Bronchial epithelial cell (primary cell): Measurements from ENCODE around the gene CCDC91. TPM values are rescaled to one million over a fixed set of nuclear protein-coding genes. Genes with fewer than 3 reads are reported as not detected.

Experiments
- DNase-seq: peaks from one replicate; pipeline ENCODE4 v3.0.0-alpha.2; 2010; ENCODE audit warnings: low read depth
- FAIRE-seq: peaks from 2 replicates; lab custom pipeline; 2011; peaks lifted over from hg19 to GRCh38; lab: Jason Lieb, UNC
- H3K27me3 ChIP-seq: 2 replicates; pipeline ENCODE4 v1.5.1; 2011; ENCODE audit warnings: low read length; ENCODE audit not compliant: control insufficient read depth, insufficient read depth
- H3K36me3 ChIP-seq: 2 replicates; pipeline ENCODE4 v1.5.1; 2011; ENCODE audit warnings: low read length; ENCODE audit not compliant: control insufficient read depth, insufficient read depth
- H3K4me3 ChIP-seq: 2 replicates; pipeline ENCODE4 v1.5.1; 2011; ENCODE audit warnings: mild to moderate bottlenecking, low read depth, low read length, control low read depth
- CTCF ChIP-seq: IDR thresholded peaks from 2 replicates; pipeline ENCODE4 v1.5.1; 2011; ENCODE audit warnings: mild to moderate bottlenecking, moderate library complexity, low read length, control low read depth, inconsistent platforms; ENCODE audit not compliant: insufficient read depth, severe bottlenecking
- total RNA-seq: library from RNA; depleted of rRNA; stranded (reverse); fragments of >200 nt; gene quantifications from 2 replicates; pipeline ENCODE4 v1.2.1, GENCODE V29; 2014

Gene CCDC91
- total RNA-seq, 1 donor from 2014 or later = 26.3 TPM

DNA sequence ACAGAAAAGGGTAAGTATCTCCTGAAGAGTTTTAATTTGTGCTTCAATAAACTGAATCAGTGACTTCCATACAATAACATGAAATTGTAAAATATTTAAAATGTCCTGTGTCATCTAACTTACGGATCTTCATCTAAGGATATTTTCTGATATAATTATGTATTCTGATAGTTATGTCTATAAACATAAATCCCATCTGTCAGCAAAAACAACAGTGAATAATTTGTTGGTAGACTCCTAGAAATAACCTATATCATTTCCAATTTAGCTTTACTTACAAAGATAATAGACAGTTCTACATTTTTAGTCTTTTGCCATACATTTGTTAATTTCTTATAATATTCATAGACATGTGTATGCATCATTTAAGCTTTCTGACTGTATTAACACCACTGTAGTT lies 293.9 kb downstream of the CCDC91 start:
- no peak for DNase-seq
- no peak for TF ChIP-seq CTCF
- H3K4me3 ChIP-seq = no peak overlapping the region
- H3K36me3 ChIP-seq = no peaks in the 10 kb centered on the region
- no peak for FAIRE-seq
- no peaks in the 10 kb centered on the region for H3K27me3 ChIP-seq

DNA sequence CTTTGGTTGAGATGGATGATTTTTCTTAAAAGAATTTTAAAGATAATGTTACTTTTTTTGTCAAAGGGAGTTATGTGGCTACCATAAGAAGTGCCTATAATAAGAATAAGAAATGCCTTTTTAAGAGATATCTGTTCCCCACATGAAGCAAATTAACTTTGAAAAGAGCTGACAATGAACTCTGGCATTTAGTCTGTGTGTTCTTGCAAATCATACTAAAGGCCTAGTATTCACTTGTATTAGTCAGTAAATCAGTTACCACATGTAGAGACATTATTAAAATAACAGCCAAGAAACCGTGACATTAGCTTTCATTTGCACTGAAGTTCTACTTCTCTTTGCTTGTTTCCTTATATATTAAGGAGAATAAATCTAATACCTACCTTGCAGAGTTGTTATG lies 296.3 kb downstream of the CCDC91 start:
- Histone ChIP-seq H3K4me3 (no peak overlapping the region), H3K36me3 (no peaks in the 10 kb centered on the region), H3K27me3 (no peaks in the 10 kb centered on the region)
- FAIRE-seq = no peak
- DNase-seq = no peak
- no peak for TF ChIP-seq CTCF

- TF ChIP-seq CTCF = no peak
- H3K36me3 ChIP-seq = no peaks in the 10 kb centered on the region
- no peaks in the 10 kb centered on the region for H3K27me3 ChIP-seq
- H3K4me3 ChIP-seq = no peak overlapping the region
- FAIRE-seq = no peak
- peak; percentile 69 for DNase-seq
Measured at GRCh38 chr12:28489246-28489645, 299.0 kb downstream of the CCDC91 start.

DNA sequence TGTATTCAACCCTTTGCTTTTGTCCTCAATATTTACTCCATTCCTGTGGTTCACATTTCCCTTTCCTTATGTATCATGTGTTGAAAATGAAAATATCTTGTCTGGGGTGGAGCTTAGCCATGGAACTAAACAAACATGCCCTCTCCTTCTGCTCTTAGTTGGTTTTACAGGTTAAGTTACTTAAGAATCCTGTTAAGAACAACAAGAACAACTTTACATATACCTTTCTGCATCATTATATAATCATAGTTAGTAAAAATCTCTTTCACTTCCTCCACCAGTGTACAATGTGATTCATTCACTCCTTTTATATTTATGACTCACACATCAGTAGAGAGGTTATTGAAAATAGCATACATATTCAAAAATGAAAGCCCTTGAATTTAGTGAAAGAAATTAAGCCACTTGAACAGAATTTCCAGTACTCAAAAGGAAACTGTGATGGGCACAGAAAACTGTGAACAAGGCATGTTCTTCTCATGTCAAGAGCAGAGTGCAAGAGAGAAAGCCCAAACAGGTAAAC lies 307.7 kb downstream of the CCDC91 start:
- H3K4me3 ChIP-seq = no peak overlapping the region

DNA sequence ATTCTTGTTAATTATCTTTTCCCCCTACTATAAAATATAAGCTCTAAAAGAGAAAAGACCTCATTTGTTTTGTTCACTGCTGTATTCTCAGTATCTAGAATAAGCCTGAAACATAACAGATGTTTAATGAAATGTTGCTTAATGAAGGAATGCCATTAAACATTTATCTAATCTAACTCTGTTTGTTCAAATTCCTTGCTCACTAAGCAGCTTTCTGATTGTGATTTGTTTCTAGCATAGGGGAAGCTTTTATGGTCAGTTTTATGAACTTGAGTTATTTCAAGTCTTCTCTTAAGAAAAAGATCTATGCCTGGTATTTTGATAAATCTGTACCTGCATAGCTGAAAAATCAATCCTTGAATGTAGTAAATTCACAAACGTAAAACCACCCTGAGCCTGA lies 308.6 kb downstream of the CCDC91 start:
- DNase-seq = no peak
- Histone ChIP-seq H3K36me3 (no peaks in the 10 kb centered on the region), H3K27me3 (no peaks in the 10 kb centered on the region), H3K4me3 (no peak overlapping the region)
- FAIRE-seq = no peak
- no peak for TF ChIP-seq CTCF

More for the DNA sequence above, 307.7 kb downstream of the CCDC91 start:
- Histone ChIP-seq H3K36me3 (no peaks in the 10 kb centered on the region), H3K27me3 (no peaks in the 10 kb centered on the region)
- no peak for FAIRE-seq
- DNase-seq = peak; percentile 88
- no peak for TF ChIP-seq CTCF
